ENCODE measurements around the gene ADH1C. TPM values are rescaled to one million over a fixed set of nuclear protein-coding genes. Genes with fewer than 3 reads are reported as not detected.

Gene ADH1C
- total RNA-seq: 0.21 TPM in 1 of 2 replicates, not detected in the other

GRCh38 chr4:99352602-99353537 lies at the start of gene ADH1C:
Gene ADH1C (minus strand): TSS chr4:99352746. CDS start chr4:99352675, 71 bp downstream.

GRCh38 chr4:99321241-99322191 lies 31.0 kb downstream of the ADH1C start, which contains the start of gene ADH1B:
Gene ADH1B (minus strand): TSS chr4:99321401. CDS start chr4:99321331, 70 bp downstream.

DNA sequence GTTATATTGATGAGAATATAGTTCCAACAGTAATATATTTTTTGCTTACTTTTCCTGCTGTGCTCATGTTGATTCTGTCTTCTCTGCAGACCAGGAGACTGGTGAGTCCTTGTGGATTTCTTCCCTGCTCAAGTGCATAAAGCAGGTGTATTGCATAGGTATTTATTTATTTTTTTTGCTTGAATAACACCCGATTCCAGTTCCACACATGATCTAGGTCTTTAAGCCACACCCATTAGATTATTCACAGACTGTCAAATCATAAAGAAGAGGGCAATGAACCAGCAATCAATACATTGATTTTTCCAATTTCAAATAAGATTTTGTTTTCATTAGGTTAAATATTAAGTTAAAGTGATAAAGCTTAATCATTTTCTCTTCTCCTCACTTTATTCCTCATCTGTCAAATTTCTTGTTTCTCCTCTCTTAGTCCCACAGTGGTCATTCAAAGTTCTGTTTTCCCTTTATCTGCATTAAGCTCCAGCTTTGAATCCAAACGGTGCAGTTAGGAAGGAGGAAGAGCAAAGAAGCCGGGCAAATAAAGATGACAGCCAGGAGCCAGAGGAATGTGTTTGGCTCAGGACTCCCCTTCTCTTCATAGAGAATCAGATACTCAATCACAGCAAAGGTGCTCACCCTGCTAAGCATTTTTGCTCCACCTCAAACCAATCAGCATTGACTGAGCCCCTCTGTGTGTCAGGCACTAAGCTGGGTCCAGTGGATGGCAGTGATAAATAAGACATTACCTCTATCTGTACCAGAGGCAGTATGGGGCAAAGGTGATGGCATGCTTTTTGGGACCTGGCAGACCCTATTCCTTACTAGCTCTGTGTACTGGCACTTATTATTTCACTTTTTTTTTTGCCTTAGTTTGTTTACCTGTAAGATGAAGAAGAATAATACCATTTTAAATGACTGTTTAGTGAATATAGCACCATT lies 61.4 kb downstream of the ADH1C start, which contains the start of gene ADH1A:
ADH1A (minus strand) TSS at position 138 of the 939 bp plus-strand sequence; CDS start at position 67, 71 bp downstream.

Other genes with a start within 250 kb of the ADH1C start
- not detected in 2 replicates for gene ADH4, start 208.4 kb downstream of the ADH1C start, total RNA-seq
- not detected in 2 replicates for gene ADH6, start 133.5 kb downstream of the ADH1C start, total RNA-seq
- not detected in 2 replicates for gene ADH1A, start 61.8 kb downstream of the ADH1C start, total RNA-seq
- gene ADH1B, start 31.3 kb downstream of the ADH1C start, total RNA-seq: not detected in 2 replicates
- 3.8 and 33.0 TPM in 2 replicates for gene ADH7, start 82.6 kb upstream of the ADH1C start, total RNA-seq
- gene C4orf17, start 158.3 kb upstream of the ADH1C start, total RNA-seq: not detected in 2 replicates
- 14.7 and 15.4 TPM in 2 replicates for gene TRMT10A, start 211.3 kb upstream of the ADH1C start, total RNA-seq
- under 0.01 and 0.21 TPM in 2 replicates for gene MTTP, start 222.1 kb upstream of the ADH1C start, total RNA-seq